SKM-1 treated with dmso at 0.1 percent for 144 hours (cell line): ENCODE measurements around the gene IGSF3.

Source experiments
- DNase-seq: peaks from one replicate; lab custom pipeline; 2025; ENCODE audit not compliant: unreplicated experiment; lab: John Stamatoyannopoulos, UW

Gene IGSF3

DNA sequence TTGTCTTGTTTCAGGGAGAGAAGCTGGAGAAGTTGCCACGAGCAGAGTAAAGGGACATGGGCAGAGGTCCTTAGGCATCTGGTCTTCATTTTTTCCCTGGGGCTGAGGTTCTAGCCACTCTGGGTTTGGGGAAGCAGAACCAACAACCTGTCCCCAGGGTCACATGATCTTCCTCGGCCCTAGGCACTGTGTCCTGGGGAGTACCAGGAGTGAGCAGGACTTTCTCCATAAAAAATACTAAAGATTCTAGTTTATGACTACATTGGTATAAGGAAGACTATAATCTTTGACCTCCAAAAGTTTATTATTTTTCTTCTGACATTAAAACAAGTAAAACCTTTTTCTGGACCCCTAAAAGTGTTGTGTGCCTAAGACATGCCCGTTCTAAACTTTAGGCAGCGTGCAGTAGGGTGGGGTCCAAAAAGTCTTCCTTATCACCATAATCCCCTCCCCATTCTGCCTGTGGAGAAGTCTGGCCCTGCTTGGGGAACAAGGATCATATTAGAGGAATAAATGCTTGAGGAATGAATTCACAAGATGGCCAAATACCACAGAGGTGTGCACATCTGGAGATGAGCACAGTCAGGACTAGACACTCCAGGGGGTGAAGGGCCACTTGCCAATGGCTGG, 19.3 kb upstream of the IGSF3 start:
- DNase-seq: no peak

- no peak for DNase-seq
Measured at GRCh38 chr1:116686175-116686574, 18.6 kb upstream of the IGSF3 start.

GRCh38 chr1:116684575-116684974, 17.0 kb upstream of the IGSF3 start:
- no peak for DNase-seq

GRCh38 chr1:116682641-116683221, 15.2 kb upstream of the IGSF3 start:
- DNase-seq: no peak

GRCh38 chr1:116681343-116681899, 13.9 kb upstream of the IGSF3 start:
- no peak for DNase-seq

GRCh38 chr1:116680752-116681151, 13.2 kb upstream of the IGSF3 start:
- DNase-seq: peak; percentile 71

- no peak for DNase-seq
Measured at GRCh38 chr1:116679828-116680628, 12.5 kb upstream of the IGSF3 start.

DNA sequence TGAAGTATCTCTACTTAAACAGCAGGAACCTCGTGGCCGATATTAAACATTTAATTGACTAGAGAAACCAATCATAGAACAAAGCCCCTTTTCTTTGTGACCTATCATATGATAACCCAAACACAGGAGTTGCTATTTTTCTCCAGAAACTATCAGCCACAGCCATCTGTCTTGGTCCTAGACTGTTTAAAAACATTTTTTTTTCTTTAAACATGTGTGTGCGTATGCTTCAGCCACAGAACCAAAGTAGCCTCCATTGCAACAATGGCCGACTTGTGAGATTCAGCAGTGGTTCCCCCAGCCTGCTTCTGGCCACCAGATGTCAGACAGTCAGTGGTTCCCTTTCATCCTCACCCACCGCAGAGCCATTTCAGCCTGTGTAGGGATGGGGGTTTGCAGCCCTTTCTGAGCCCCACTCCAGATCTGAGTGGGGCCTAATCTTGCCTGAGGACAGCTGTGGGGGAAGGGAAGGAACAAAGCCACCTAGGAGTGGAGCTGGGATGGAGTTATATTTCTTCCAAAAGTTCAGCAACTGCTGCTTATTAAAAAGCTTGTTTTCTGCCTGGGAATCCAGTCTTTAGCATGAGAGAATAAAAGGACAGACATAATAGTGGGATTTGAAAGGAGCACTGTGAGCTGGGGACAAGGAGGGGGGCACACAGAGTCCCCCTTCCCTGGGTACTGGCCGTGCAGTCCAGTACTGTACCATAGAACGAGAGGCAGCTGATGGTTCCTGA, 11.7 kb upstream of the IGSF3 start:
- DNase-seq: no peak

- no peak for DNase-seq
Measured at GRCh38 chr1:116678732-116679090, 11.2 kb upstream of the IGSF3 start.

- DNase-seq: no peak
Measured at GRCh38 chr1:116677474-116678062, 10.0 kb upstream of the IGSF3 start.

GRCh38 chr1:116676291-116676690, 8.8 kb upstream of the IGSF3 start:
- no peak for DNase-seq

DNA sequence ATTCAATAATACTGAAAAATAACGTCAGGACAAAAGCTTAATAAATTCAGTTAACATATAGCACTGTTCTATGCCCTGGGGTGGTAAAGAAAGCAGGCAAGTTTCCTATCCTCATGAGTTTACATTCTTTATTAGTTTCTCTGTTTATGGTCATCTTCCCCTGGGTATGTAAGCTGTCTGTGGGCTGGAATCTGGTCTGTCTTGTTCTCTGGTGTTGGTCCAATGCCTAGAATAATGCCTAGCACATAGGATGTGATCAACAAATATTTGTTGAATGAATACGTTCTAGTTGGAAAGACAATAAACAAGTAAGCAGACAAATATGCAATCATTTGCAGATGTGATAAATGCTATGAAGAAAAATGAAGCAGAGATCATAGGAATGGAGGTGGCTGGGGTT, 7.2 kb upstream of the IGSF3 start:
- DNase-seq: no peak

DNA sequence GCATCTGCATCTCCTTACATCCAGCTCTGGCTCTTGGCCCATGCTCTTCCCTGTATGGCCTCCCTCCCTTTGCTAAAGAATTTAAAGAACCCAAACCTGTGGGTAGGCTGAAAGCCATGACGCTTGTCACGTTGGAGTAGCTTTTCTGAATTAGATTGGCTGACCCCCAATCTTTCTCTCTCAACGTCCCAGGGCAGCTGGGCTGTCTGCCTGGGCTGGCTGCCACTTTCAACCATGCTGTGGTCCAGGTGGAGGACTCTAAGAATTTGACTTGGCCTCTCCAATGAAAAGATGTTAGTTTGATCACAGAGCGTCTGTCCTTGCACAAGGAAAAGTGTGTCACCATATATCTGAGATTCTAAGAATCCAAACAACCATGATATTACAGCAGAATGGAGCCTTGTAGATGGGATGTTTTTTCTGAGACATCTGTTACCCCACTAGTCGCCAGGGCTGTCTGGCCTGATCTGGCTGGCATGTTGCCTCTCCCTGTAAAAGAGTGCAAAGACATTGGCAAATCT, 6.5 kb upstream of the IGSF3 start:
- no peak for DNase-seq

GRCh38 chr1:116671912-116672311, 4.4 kb upstream of the IGSF3 start:
- no peak for DNase-seq

DNA sequence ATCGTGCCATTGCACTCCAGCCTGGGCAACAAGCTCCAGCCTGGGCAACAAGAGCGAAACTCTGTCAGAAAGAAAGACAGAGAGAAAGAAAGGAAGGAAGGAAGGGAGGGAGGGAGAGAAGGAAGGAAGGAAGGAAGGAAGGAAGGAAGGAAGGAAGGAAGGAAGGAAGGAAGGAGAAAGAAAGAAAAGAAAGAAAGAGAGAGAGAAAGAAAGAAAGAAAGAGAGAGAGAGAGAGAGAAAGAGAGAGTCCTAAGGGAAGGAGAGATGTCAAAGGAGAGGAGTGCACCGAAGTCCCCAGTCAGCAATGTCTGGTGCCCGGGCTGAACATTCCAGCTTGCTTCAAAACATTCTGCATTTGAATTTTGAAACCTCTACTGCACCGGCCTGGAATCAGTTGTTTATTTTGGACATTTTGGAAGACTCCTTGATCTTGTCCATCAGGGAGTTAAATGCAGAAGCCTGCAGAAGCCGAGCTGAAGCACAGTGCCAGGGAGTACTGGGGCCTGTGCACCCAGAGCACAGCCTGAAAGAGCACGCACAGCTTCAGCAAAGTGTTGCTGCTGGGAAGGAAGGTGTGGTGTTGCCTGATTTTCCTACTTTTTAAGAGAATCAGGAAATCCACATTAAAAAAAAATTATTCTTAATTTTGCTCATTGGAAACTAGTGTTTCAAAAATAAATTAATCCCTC, 3.7 kb upstream of the IGSF3 start:
- no peak for DNase-seq

DNA sequence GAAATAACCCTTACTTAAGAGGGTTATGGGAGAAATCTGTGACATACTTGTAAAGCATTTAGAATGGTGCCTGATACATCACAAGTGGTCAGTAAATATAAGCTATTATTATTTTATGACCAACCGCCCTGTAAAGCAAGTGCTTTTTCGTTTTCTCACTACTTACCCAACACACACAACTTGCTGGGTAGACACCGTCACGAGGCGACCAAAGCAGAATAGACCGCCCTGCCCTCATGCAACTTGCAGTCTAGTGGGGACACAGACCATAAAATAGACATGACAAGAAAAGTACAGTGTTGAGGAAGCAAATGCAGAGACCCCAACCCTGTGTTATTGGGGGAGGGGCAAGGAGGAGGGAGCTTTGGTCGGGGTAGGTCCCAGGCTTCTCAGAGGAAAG, 744 bp upstream of the IGSF3 start:
- no peak for DNase-seq

DNA sequence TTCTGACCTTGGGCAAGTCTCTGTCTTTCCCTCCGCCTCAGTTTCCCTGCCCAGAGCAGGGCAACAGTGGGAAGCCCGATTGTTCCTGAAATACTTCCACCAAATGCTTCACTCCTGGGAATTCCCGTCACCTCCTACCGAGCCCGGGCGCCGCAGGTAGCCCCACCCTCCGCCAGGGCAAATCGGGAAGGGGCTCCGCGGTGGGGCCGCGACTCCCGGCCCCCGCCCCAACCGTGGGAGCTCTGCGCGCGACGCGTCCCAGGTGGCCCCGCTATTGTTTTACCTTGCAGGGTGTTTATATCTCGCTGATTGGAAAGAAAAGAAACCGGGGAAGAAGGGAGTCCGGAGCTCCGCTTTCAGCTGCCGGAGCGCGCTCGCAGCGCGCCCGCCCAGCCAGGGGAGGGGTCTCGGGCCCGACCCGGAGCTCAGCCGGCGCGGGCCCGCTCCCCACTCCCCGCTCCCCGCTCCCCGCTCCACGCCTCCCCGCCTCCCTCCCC, 407 bp downstream of the IGSF3 start:
- no peak for DNase-seq

DNA sequence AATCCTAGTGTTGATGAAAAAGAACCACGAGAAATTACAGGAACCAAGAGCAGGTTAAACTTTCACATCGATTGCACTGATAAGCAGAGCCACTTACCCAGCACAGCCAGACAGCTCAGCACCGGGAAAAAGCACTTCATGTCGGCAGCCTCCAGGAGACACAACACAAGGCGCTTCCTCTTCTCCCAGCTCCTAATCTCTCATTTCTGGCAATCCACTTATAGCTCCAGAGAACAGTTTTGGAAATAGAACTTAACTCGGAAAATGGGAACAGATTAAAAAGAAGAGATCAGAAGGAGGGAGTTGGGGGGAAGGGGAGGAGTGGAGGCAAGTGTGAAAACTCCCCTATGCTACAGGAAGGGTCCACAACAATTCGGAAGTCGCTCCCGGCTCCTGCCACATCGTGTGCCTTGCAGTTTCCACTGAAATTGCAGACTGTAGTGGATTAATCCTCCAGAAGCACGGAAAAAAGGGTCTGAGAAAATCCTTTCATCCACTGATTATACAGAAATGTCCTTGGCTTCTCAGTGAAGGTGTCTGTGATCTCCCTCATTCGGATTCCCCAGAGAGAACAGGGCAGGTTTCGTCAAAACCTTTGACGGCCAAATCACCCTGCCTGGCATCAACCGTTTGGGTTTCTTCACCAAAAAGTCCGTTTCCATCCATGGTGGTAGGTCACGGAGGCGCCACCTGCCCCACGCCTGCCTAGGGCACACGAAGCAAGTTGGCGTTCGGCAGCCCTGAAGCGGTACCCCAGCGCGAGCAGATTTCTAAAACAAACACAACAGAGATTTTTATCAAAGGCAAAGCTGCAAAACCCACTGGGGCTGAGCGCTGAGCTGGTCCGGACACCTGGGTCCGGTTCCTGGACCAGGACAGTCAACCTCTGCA, 1.1 kb downstream of the IGSF3 start:
- DNase-seq: no peak

DNA sequence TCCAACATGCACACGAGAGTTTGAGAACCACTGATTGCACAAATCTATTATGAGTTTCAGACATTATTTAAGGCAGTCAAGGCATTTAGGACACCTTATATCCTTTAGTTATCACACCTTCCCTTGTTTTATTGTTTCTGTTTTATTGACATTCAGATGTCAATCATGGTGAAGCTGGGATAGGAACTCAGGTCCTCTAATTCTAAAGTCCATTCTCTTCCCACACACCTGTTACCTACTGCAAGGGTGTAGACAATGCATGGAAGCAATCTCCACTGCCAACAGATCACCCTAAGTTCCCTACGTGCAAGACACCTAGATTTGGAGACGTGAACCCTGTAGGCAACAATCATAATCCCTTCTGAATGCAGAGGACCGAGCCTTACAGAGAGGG, 2.6 kb downstream of the IGSF3 start:
- DNase-seq: no peak
